Neural cell (in vitro differentiated cells): ENCODE measurements around the gene HS1BP3. TPM values are rescaled to one million over a fixed set of nuclear protein-coding genes. Genes with fewer than 3 reads are reported as not detected.

Experiments
- H2AFZ ChIP-seq: fragments of 200-600, 300-800 bp; sonication (generic), shearing (Covaris generic); 2 replicates; pipeline ENCODE4 v1.6.0; 2014; ENCODE audit warnings: low read depth, mild to moderate bottlenecking, antibody characterized with exemption, low read length, moderate library complexity
- H3F3A ChIP-seq: fragments of 200-600 bp; shearing (Covaris generic); 2 replicates; pipeline ENCODE4 v1.6.1; 2016; ENCODE audit warnings: mild to moderate bottlenecking, moderate library complexity, mixed read lengths, antibody characterized with exemption, low read length; ENCODE audit not compliant: insufficient read depth, poor library complexity, severe bottlenecking
- H3K27ac ChIP-seq: fragments of 200-600, 300-800 bp; sonication (generic), shearing (Covaris generic); 2 replicates; pipeline ENCODE4 v1.5.1; 2014; ENCODE audit warnings: mild to moderate bottlenecking, low read length, moderate library complexity
- H3K27me3 ChIP-seq: fragments of 300-800, 200-600 bp; sonication (generic), shearing (Covaris generic); 2 replicates; pipeline ENCODE4 v1.6.0; 2014; ENCODE audit warnings: mild to moderate bottlenecking, low read depth, low read length, moderate library complexity; ENCODE audit not compliant: insufficient read depth
- H3K36me3 ChIP-seq: fragments of 300-800, 200-600 bp; sonication (generic), shearing (Covaris generic); 2 replicates; pipeline ENCODE4 v1.5.1; 2014; ENCODE audit warnings: mild to moderate bottlenecking, antibody characterized with exemption, low read length, moderate library complexity; ENCODE audit not compliant: insufficient read depth
- H3K4me2 ChIP-seq: fragments of 300-800, 200-600 bp; sonication (generic), shearing (Covaris generic); 2 replicates; pipeline ENCODE4 v1.6.0; 2014; ENCODE audit warnings: mild to moderate bottlenecking, low read length
- H3K4me3 ChIP-seq: fragments of 300-800, 200-600 bp; sonication (generic), shearing (Covaris generic); 2 replicates; pipeline ENCODE4 v1.5.1; 2014; ENCODE audit warnings: mild to moderate bottlenecking, low read length, moderate library complexity
- H3K79me2 ChIP-seq: fragments of 200-600 bp; shearing (Covaris generic); replicated peaks from 2 replicates; pipeline ENCODE4 v1.6.0; 2014; ENCODE audit warnings: mild to moderate bottlenecking, low read length, moderate library complexity; ENCODE audit not compliant: insufficient read depth
- H3K9ac ChIP-seq: fragments of 300-800, 200-600 bp; sonication (generic), shearing (Covaris generic); 2 replicates; pipeline ENCODE4 v1.6.1; 2016; ENCODE audit warnings: mild to moderate bottlenecking, low read length, mixed read lengths
- H3K9me2 ChIP-seq: fragments of 200-600 bp; shearing (Covaris generic); 2 replicates; pipeline ENCODE4 v1.6.1; 2016; ENCODE audit warnings: mild to moderate bottlenecking, low read length, mixed read lengths; ENCODE audit not compliant: insufficient read depth
- H3K9me3 ChIP-seq: fragments of 200-600, 300-800 bp; sonication (generic), shearing (Covaris generic); 2 replicates; pipeline ENCODE4 v1.6.1; 2016; ENCODE audit warnings: mild to moderate bottlenecking, mixed run types, low read length, moderate library complexity, mixed read lengths
- H4K20me1 ChIP-seq: fragments of 200-600 bp; shearing (Covaris generic); 2 replicates; pipeline ENCODE4 v1.6.1; 2016; ENCODE audit warnings: mild to moderate bottlenecking, mixed run types; ENCODE audit not compliant: insufficient read depth
- EP300 ChIP-seq: fragments of 450-650 bp; conservative IDR thresholded peaks from 2 replicates; pipeline ENCODE4 v1.6.1; 2014; ENCODE audit warnings: antibody characterized with exemption, mild to moderate bottlenecking, moderate library complexity; ENCODE audit not compliant: poor library complexity, severe bottlenecking
- EZH2 ChIP-seq: fragments of 200-600, 300-800 bp; shearing (Covaris generic), sonication (generic); IDR thresholded peaks from 2 replicates; pipeline ENCODE4 v1.6.1; 2014; ENCODE audit warnings: antibody characterized with exemption, low read length, borderline replicate concordance, mild to moderate bottlenecking; ENCODE audit not compliant: insufficient read depth, poor library complexity, severe bottlenecking
- MXI1 ChIP-seq: fragments of 450-650 bp; conservative IDR thresholded peaks from 2 replicates; pipeline ENCODE4 v1.6.1; 2014; ENCODE audit warnings: antibody characterized with exemption, mild to moderate bottlenecking; ENCODE audit not compliant: poor library complexity, severe bottlenecking
- POLR2AphosphoS5 ChIP-seq: IDR thresholded peaks from 2 replicates; pipeline ENCODE4 v1.6.1; 2012
- RAD21 ChIP-seq: fragments of 450-650 bp; conservative IDR thresholded peaks from 2 replicates; pipeline ENCODE4 v1.6.1; 2014; ENCODE audit warnings: antibody characterized with exemption, mild to moderate bottlenecking, moderate library complexity
- SMC3 ChIP-seq: fragments of 450-650 bp; conservative IDR thresholded peaks from 2 replicates; pipeline ENCODE4 v1.6.1; 2014; ENCODE audit warnings: antibody characterized with exemption, mild to moderate bottlenecking, moderate library complexity; ENCODE audit not compliant: poor library complexity
- TAF1 ChIP-seq: IDR thresholded peaks from 2 replicates; pipeline ENCODE4 v1.6.1; 2012; ENCODE audit warnings: low read depth
- polyA plus RNA-seq: library from polyadenylated mRNA; depleted of rRNA; stranded (reverse); fragments of >200 nt; gene quantifications from 2 replicates; pipeline ENCODE4 v1.2.3, GENCODE V29; 2014
- TF ChIP-seq, protein P1 (sequence below): IDR thresholded peaks from 2 replicates; pipeline ENCODE4 v1.6.1; 2012; ENCODE audit warnings: borderline replicate concordance
- TF ChIP-seq, protein P2 (sequence below): fragments of 450-650 bp; IDR thresholded peaks from 2 replicates; pipeline ENCODE4 v1.5.1; 2014; ENCODE audit warnings: antibody characterized with exemption, mild to moderate bottlenecking, moderate library complexity; ENCODE audit not compliant: poor library complexity, severe bottlenecking

The HS1BP3 gene
- polyA plus RNA-seq, 1 donor from 2014 or later: 8.9 TPM

DNA sequence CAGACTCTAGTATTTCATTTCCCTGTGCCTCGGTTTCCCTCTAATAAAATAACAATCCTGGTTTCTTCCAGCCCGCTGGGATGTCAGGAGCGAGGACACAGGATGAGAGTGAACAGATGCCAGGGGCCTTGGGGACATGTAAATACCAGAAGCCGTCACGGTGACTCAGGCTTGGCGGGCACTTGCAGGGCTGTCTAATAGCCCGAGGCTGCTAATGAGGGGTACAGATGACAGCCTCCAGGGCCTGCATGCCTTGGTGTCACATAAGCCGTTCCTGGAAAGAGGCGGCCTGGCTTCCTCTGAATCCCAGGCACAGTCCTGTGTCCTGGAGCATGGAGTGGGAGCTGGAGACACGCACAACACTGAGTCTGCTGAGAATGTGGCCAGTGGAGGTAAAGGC is 28.2 kb downstream of the HS1BP3 start:
- no peaks in the 10 kb centered on the region for H3K9me2 ChIP-seq
- no peak overlapping the region for H3K27ac ChIP-seq
- H2AFZ ChIP-seq: no peak overlapping the region
- H3K9me3 ChIP-seq: no peaks in the 10 kb centered on the region
- no peak overlapping the region for H3K4me2 ChIP-seq
- H3F3A ChIP-seq: no peaks in the 10 kb centered on the region
- no peaks in the 10 kb centered on the region for H3K36me3 ChIP-seq
- no peaks in the 10 kb centered on the region for H3K79me2 ChIP-seq
- no peak overlapping the region for H3K4me3 ChIP-seq
- no peaks in the 10 kb centered on the region for H3K27me3 ChIP-seq
- TF ChIP-seq TAF1 (no peak), MXI1 (no peak), EZH2 (no peak), EP300 (no peak), SMC3 (no peak), POLR2AphosphoS5 (no peak), RAD21 (no peak)
- TF ChIP-seq, protein P1, sequence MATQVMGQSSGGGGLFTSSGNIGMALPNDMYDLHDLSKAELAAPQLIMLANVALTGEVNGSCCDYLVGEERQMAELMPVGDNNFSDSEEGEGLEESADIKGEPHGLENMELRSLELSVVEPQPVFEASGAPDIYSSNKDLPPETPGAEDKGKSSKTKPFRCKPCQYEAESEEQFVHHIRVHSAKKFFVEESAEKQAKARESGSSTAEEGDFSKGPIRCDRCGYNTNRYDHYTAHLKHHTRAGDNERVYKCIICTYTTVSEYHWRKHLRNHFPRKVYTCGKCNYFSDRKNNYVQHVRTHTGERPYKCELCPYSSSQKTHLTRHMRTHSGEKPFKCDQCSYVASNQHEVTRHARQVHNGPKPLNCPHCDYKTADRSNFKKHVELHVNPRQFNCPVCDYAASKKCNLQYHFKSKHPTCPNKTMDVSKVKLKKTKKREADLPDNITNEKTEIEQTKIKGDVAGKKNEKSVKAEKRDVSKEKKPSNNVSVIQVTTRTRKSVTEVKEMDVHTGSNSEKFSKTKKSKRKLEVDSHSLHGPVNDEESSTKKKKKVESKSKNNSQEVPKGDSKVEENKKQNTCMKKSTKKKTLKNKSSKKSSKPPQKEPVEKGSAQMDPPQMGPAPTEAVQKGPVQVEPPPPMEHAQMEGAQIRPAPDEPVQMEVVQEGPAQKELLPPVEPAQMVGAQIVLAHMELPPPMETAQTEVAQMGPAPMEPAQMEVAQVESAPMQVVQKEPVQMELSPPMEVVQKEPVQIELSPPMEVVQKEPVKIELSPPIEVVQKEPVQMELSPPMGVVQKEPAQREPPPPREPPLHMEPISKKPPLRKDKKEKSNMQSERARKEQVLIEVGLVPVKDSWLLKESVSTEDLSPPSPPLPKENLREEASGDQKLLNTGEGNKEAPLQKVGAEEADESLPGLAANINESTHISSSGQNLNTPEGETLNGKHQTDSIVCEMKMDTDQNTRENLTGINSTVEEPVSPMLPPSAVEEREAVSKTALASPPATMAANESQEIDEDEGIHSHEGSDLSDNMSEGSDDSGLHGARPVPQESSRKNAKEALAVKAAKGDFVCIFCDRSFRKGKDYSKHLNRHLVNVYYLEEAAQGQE: no peak
- TF ChIP-seq, protein P2, sequence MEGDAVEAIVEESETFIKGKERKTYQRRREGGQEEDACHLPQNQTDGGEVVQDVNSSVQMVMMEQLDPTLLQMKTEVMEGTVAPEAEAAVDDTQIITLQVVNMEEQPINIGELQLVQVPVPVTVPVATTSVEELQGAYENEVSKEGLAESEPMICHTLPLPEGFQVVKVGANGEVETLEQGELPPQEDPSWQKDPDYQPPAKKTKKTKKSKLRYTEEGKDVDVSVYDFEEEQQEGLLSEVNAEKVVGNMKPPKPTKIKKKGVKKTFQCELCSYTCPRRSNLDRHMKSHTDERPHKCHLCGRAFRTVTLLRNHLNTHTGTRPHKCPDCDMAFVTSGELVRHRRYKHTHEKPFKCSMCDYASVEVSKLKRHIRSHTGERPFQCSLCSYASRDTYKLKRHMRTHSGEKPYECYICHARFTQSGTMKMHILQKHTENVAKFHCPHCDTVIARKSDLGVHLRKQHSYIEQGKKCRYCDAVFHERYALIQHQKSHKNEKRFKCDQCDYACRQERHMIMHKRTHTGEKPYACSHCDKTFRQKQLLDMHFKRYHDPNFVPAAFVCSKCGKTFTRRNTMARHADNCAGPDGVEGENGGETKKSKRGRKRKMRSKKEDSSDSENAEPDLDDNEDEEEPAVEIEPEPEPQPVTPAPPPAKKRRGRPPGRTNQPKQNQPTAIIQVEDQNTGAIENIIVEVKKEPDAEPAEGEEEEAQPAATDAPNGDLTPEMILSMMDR: no peak
- H3K9ac ChIP-seq: no peak overlapping the region
- H4K20me1 ChIP-seq: no peaks in the 10 kb centered on the region

DNA sequence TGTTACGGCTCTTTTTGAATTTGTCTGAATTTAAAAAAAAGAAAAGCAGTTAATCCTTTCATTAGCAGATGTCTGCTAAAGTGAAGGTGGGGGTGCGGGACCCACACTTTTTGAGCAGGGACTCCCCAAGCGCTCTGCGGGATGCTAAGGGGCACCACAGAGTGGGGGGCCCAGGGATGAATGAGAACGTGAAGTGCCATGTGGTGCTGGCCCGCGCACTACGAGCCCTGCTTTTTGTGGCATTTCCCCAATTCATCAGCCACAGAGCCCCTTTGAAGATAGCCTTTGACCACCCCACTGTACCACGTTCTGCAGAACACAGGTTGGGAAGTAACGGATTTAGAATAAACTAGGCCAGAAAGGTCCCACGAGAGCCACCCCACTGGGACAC is 28.6 kb downstream of the HS1BP3 start:
- no peak for TF ChIP-seq MXI1
- no peak for TF ChIP-seq POLR2AphosphoS5
- TF ChIP-seq EP300: no peak
- no peak for TF ChIP-seq EZH2
- TF ChIP-seq SMC3: no peak
- Histone ChIP-seq H3K4me2 (no peak overlapping the region), H3K4me3 (no peak overlapping the region), H3K27me3 (no peaks in the 10 kb centered on the region), H3K9ac (no peak overlapping the region), H3F3A (no peaks in the 10 kb centered on the region), H3K36me3 (no peaks in the 10 kb centered on the region), H2AFZ (no peak overlapping the region), H3K27ac (no peak overlapping the region), H3K9me3 (no peaks in the 10 kb centered on the region), H3K79me2 (no peaks in the 10 kb centered on the region), H3K9me2 (no peaks in the 10 kb centered on the region), H4K20me1 (no peaks in the 10 kb centered on the region)
